IPS-11a (cell line): Measurements from ENCODE around the gene SYT15B.
A peak's percentile ranks its signal among the peaks of the same experiment; 100 is the strongest.
"Not testable (repeated sequence)": the region's sequence is repeated elsewhere in the genome, so short reads cannot be mapped to it uniquely, and the experiment has no call there.

ENCODE experiments used
- H3K4me3 ChIP-seq: one replicate; pipeline ENCODE4 v1.5.1; 2013; ENCODE audit warnings: low read depth, low read length, control low read depth

SYT15B gene

DNA sequence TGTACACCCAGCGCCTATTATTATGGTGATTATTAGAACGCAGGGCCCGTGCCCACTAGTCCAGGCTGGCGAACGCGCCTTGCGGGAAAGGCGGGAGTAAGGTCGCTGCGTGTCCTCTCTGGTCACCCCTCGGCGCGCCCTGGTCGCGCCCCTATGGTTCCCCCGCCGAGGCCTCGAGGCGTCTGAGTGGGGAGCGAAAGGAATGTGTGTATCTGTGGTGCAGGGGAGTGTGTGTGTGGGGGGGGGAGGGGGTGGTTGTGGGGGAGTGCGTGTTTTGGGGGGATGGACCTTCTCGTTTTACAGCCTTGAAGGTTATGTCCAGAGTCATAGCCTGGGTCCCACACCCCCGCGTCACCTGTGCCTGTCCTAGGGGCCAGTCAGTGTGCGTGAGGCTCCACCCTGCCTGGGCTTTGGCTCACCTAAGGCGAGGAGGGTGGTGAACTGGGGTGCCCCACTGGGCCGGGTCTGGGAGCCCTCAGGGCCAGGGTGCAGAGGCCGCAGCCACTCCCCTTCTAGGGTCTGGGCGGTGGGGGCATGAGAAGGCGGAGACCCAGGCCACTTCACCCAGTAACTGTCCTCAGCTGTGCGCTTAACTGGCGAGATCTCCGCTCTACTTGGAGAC lies at the start of gene SYT15B:
TSS of gene SYT15B (minus strand) at position 39 of the 622 bp plus-strand sequence. CDS start 952 bp downstream, outside the sequence.
- H3K4me3 ChIP-seq = not testable (repeated sequence)

DNA sequence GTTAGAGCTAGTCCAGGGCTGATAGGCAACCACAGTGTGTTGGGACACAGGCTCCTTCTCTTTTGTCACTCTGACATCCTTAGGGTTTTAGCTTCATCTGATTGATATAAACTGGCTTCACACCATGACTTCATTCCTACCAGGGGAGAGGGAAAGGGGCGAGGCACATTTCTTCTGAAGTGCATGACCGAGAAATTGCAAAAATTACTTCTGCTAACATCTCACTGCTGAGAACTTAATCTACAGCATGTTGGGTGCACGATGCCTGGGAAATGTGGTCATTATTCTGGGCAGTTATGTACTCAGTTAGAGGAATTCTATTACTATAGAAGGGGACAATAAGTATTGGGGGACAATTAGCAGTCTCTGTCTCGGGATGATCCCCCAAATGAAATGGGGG lies 16.2 kb upstream of the SYT15B start:
- H3K4me3 ChIP-seq = not testable (repeated sequence)

DNA sequence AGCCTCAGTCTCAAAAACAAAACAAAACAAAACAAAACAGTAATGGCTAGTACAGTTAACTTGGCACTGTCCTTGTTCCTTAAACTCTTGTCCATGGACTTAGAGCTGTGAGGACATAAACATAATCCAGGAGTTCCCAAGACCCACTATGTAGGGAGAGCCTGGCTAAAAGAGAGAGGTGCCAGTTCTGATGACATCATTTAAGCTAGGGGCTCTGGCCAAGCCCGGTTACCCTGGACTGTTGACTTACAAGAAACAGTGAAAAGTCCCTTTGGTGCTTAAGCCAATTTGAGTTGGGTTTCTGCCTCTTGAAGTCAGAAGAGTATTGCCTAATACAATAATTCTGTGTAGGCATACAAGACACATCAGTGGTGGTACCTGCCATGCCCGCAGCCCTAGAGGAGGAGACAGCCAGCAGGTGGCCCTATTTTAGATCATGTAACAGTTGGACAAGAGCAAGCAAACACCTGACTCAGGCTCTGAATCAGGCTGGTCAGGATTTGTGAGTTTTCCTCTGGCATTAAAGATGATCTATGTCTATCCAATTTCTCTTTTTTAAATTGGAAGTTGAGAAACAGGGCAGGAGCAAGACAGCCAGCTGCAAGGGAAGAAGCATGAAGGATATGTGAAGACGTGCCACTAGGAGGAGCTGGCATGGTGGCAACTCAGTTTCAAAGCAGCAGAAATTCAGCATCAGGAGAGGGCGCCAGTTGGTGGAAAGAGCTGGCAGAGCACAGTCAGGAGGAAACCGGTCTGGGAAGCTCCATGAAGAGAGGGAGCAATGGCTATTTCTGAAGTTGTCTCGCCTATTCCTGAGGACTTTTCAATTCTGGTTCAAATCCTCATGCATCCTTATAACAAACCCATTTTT lies 12.2 kb upstream of the SYT15B start:
- not testable (repeated sequence) for H3K4me3 ChIP-seq

DNA sequence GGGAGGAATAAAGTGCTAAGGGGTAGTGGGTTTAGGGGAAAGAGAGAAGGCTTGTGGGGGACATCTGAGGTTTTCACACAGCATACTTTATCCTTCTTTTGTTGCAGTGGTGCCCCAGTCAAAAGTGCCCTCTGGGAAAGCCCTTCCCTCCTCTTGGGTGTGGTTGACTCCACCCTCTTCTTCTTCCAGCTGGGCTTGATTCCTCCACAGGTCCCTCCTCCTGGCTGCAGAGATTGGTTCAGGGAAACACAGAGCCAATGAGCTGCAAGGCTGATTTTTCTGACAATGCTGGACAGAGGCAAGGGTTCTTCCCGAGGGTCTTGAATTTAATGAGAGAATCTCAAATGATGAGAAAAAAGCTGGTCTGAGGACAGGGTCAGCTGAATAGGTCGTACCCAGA lies 7.4 kb upstream of the SYT15B start:
- H3K4me3 ChIP-seq = not testable (repeated sequence)

DNA sequence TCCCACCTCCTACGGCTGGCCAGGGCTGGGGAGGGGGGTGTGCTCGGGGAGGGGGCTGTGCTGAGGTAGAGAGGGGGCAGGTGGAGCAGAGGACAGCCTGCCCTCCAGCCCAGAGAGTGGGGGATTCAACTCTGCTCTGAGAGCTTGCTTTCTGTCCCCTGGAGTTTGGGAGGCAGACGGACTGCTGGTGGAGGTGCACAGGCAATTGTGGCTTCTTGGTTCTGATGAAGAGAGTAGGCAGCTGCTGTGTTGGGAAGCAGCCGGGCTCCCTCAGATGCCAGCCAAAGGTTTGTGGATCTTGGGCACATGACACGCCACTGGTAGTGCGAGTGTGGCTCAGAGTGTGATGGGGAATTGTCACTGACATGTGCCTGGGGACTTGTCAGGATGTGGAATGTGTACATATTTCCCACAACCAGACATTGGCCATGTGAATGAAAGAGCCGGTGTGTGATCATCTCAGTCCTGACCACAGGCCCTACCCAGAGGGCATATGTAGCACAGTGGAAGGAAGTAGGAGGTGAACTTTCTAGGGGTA lies 5.3 kb upstream of the SYT15B start:
- not testable (repeated sequence) for H3K4me3 ChIP-seq

DNA sequence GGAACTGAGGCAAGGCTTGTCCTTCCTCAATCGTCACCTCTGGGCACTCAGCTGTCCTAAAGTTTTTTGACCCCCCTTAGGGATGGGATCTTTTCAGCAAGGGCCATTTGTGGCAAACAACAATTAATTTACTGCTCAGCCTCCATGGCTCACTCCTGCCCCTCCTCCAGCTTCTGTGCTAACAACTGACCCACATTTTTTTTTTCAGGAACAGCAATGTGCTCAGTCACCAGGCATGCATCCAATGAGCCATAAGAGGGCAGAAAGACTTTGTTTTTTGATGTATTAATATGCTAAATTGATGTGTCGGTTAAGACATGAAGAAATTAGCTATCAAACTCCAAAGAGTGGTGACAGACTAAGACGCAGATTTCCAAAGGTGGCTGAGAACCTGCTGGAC lies 4.7 kb upstream of the SYT15B start:
- H3K4me3 ChIP-seq = not testable (repeated sequence)

DNA sequence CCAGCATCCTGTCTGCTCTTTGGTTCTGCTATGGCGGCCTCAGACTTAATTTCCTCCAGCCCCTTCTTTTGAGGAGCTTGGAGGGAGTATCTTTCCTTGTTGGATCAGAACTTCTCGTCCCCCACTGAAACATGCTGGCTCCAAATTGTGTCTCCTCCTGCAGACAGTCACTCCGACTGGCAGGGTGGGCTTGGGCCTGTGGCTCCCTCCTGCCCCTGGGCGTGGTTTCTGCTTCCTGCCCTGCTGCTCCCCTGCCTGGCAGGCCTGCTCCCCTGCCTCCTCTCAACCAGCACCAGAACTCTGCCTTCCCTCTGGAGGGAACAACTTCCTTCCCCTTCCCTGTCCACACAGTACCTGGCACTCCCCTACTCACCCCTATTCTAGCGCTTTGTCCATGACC lies 3.8 kb upstream of the SYT15B start:
- not testable (repeated sequence) for H3K4me3 ChIP-seq

DNA sequence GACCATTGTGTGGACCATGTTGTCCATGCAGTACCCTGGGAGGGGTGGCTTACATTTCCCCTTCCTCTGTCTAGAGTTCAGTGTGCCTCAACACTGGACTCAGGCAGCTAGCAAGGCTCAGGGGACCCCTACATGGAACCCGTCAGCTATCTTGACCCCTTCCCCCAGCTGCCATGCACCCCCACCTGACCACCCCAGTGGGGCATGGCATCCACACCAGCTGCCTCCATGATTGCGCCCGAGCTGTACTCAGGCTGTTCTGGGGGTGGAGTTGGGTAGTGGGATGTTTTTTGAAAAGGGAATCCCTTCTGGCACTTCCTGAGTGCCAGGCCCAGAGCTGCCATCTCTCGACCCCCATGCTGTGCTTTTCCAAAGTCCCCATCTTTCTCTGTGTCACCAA lies 1.8 kb upstream of the SYT15B start:
- not testable (repeated sequence) for H3K4me3 ChIP-seq

DNA sequence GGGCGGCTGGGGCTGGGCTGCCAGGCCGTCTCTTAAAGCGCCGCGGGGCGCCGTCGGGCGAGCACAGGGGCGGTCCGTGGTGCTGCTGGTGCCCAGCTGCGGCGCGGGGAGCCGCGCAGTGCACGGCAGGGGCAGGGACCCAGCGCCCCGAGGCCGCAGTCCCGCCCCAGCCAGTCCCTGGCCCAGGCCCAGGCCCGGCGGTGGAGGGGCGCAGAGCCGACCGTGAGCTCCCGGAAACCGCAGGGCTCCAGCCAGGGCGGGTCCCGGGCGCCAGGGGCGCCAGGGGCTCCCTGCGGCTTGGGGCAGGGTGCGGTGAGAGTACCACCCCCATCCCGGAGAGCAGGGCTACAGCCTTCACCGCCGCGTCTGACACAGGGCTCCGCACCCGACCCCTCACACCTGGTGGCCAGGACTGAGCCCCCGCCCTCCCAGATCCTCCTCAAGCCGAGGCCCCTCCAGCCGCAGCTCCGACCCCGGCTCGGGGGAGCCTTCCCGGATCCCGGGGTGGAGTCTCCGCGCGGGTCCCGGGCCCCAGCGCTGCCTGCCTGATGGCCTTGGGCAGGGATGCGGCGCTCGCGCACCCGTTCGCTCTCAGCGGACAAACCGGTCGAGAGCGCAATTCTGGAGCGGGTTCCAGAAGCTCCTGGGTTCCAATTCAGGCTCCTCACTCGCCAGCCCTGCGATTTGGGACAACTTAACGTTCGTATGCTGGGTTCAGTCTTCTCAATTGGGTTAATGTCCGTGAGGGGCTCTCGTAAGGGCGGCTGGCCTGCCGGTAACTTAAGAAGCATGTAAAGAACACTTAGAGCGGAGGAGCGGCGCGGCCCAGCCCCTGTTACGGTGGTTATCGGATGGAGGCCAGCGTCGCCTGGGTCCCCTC lies 478 bp downstream of the SYT15B start:
- H3K4me3 ChIP-seq = not testable (repeated sequence)

DNA sequence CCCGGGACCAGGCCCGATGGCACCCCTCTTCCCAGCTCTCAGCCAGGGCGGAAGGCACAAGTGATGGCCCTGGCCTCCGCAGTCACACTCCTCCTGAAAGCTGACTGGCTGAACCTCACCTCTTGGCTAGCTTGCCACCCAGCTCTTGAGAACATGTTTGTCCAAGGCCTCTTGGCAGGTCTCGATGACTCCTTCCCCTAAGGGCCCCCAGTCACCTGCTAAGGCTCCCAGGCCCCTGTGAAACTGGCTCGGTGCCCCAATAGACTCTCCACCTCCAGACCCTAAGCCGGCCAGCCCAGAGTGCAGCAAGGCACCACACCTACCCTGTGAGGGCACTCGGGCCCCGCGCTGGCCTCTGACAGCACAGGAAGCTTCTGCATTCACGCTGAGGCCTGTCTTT lies 4.5 kb downstream of the SYT15B start:
- H3K4me3 ChIP-seq = not testable (repeated sequence)

DNA sequence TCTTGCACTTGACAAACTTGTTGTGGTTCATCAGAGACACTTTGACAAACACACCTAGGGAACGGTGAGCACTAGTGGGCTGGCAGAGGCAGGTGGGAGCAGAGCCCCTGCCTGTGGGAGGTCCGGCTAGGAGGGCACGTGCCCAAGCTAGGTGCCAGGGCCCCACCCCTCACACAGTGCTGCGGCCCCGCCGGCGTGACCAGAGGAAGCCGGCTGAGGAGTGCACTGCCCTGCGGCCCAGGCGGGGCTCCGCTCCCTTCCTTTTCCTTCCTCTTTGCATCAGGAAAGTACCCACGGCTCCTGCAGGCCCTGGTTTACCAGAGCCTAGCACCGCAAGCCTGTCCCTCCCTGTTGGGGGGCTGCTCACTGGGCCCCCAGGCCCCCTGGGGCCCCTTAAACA lies 7.2 kb downstream of the SYT15B start:
- H3K4me3 ChIP-seq = not testable (repeated sequence)

DNA sequence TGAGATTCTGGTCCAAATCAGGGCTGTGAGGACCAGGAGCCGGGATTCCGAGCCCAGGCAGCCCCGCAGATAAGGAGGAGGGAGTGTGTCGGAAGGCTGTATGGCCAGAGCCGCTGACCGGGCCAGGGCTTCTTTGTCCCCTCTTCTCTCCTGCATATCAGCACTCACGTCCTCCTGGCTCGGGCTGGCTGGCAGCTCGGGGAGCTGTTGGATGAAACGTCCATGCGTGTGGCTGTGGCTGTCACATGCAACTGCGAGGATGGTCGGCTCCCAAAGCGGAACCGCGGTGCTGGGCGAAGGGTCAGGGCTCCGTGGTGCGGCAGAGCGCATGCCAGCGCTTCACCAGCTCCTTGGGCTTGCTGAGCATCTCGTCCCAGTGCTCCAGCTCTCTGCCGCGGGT lies 9.5 kb downstream of the SYT15B start:
- H3K4me3 ChIP-seq = not testable (repeated sequence)

DNA sequence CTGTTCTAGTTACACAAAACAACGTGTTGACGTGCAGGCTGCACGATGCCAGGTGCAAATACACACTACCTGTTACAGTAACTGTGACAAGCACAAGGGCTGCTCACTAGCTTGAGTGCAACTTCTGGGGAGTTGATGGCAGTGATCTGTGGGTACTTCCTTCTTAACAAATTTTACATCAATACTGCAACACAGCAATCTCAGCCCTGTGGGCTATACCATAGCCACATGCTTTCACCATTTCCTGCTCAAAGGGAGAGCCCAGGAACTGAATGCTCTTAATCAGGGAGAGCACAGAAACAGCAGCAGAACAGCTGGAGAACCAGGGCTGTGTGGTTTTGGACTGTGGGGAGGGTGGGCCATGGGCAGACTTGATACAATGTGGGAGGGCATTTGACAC lies 10.2 kb downstream of the SYT15B start:
- H3K4me3 ChIP-seq = not testable (repeated sequence)

DNA sequence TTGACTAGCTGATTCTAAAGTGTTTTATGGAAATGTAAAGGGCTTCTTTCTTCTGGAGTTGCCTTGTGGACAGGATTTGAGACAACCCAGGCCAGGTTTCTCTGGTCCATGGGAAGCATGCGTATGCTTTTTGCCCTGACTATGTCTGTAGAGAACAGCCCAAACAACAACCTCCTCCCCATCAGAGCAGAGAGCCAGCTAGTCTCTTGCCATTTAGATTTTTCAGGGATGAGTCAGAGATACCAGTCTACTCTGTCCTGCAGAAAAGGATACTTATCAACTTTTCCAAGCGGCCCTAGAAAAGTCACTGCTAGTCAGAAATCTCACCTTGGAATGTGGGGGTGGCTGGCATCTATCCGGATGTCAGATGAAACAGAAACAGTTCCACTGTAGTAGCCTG lies 11.6 kb downstream of the SYT15B start:
- H3K4me3 ChIP-seq = not testable (repeated sequence)

DNA sequence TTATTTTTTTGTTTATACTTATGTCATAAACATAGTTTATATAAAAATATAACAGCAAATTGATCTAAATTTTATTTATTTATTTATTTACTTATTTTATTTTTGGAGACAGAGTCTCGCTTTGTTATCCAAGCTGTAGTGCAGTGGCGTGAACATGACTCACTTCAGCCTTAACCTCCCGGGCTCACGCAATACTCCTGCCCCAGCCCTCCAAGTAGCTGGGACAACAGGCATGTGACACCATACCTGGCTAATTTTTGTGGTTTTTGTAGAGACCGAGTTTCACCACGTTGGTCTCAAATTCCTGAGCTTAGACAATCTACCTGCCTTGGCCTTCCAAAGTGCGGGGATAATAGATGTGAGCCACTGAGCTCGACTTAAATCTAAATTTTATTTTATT lies 13.0 kb downstream of the SYT15B start:
- not testable (repeated sequence) for H3K4me3 ChIP-seq

DNA sequence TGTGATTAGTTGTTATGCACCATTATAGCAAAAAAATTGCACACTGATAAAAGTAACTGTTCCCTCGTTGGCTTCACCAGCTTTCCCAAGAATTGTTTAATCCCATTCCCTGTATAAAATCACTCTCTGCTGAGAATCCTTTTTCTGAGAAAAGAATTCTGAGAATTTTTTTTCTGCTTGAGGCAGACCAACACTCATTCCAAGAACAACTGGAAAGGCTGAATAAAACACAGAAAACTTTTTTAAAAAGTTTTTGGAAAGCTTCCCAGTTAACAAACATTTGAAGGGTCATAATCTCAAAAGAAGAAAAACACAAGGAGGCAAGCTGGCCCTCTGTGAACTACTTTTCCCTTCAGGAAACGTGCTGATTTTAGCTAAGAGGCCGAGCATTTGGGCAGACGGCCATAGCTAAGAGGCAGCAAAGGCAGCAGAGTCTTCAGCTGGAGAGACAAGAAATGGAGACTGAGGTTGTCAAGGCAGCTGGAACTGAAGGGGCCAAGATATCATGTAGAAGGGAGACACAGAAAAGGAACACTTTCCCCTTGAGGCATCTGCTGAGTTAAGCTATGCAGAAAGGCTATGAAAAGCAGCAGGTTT lies 16.5 kb downstream of the SYT15B start:
- not testable (repeated sequence) for H3K4me3 ChIP-seq

DNA sequence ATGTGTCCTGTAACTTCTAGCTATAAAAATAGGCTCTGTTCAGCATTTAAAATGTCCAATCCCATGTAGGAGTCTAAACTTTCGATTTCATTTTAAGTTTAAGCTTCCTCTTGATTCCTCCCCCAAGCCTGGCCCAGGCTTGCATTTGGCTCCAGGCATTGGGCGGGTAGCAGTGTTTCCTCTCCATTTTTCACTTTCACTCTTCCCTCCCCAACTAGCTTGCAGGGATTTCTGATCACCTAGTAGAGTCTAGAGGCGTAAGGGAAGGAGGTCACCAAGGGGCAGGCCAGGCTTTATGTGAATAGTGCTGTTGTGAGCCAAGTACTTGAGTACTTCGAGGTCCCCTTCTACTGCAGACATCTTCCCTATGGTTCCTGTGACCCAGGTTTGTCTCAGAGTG lies 18.5 kb downstream of the SYT15B start:
- not testable (repeated sequence) for H3K4me3 ChIP-seq

DNA sequence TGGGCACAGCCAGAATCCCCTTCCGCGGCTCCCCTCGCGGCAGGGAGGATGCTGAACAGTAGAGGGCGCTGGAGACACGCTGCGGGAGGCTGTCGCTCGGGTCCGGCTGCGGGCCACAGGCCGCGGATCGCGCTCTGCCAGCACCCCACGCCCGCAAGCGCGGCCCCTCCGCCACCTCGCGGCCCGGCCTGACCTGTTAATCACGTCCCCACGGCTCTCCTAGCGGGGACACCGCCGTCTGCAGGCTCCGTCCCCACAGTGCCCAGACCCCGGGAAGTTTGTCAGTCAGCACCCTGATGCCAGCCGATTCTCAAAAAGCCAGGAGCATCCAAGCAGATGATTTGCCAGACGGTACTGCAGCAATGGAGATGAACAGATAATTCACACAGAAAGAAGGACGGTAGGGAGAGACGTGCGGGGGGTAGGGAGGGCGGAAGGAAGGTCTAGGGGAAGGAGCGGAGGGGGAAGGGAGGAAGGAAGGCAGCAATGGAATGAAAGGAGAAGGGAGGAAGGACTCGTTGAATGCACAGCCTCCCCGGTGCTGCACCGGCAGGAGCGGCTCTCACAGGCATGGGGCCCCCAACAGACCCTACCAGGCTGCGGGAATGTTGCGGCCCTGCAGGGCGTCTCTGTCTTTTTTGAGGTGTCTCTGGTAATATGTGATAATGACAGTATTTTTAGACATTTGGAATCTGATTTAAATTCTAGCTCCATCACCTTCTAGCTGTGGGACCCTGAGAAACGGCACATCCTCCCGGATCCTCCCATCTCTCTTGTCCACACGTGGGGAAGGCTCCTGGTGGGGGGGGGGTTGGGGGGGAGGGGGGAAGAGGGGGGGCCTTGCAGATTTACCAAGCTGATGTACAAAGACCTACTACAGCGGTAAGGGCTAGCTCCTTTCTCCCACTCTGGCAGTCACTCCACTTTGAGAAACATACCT lies 19.5 kb downstream of the SYT15B start:
- H3K4me3 ChIP-seq = peak overlapping the region; percentile 20

DNA sequence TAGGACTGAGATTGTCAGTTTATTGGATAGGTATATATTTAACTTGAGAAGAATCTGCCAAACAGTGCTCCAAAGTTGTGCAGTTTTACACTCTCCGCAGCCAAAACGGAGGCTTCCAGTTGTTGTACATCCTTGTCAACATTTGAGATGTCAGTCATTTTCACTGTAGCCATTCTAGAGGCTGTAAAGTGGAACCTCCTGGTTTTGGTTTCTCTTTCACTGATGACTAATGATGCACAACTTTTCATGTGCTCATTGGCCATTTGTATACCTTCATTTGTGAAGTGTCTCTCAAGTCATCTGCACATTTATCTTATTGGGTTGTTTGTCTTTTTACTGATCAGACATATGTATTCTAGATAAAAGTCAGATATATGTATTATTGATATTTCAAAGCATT lies 22.5 kb downstream of the SYT15B start:
- H3K4me3 ChIP-seq = not testable (repeated sequence)

DNA sequence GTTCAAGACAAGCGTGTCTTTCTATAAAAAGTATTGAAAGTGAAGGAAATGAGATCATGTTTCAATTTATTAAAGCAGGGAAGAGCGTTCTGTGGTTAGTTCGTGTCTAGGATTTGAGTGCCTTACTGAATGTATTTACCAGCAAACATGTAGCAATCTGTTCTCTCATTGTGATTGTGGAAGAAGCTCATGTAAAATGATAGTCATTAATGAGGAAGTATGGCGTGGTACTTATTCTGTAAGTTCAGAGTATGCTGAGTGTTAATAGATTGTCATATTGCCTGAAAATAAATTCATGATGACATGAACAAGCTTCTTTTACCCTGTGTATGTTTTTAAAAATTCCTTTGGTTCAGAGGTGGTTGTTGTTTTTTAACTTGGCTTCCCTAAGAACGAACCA lies 32.5 kb downstream of the SYT15B start:
- not testable (repeated sequence) for H3K4me3 ChIP-seq
